Ascending aorta (tissue), 2 donors: ENCODE measurements around the gene ADCY6. TPM values are rescaled to one million over a fixed set of nuclear protein-coding genes. Genes with fewer than 3 reads are reported as not detected.

Source experiments
- DNase-seq, 2 donors: peaks; one replicate each; pipeline ENCODE4 v3.0.0-alpha.2; 2019; ENCODE audit warnings: low spot score in 2 of 2
- H3K27ac ChIP-seq, 2 donors: fragments of 200-600 bp; sonication (generic); one replicate each; pipeline ENCODE4 v1.5.1; 2016 to 2017; ENCODE audit warnings: mild to moderate bottlenecking in 1 of 2
- H3K27me3 ChIP-seq: fragments of 200-600 bp; sonication (generic); one replicate; pipeline ENCODE4 v1.5.1; 2017
- H3K36me3 ChIP-seq, 2 donors: fragments of 200-600 bp; sonication (generic); one replicate each; pipeline ENCODE4 v1.5.1; 2016
- H3K4me1 ChIP-seq, 2 donors: fragments of 200-600 bp; sonication (generic); one replicate each; pipeline ENCODE4 v1.5.1; 2016 to 2017; ENCODE audit warnings: mild to moderate bottlenecking in 1 of 2
- H3K4me3 ChIP-seq, 2 donors: fragments of 200-600 bp; sonication (generic); one replicate each; pipeline ENCODE4 v1.5.1; 2016 to 2017; ENCODE audit warnings: mild to moderate bottlenecking in 1 of 2
- H3K9me3 ChIP-seq, 2 donors: fragments of 200-600 bp; sonication (generic); one replicate each; pipeline ENCODE4 v1.5.1; 2016
- CTCF ChIP-seq, 3 experiments: fragments of 200-600 bp in 2 of 3; fragments of 450-650 bp in 1 of 3; sonication (generic) in 2 of 3; IDR thresholded peaks; one replicate each; pipeline ENCODE4 v1.5.1; 2016 to 2019; ENCODE audit warnings: antibody characterized with exemption in 3 of 3, mild to moderate bottlenecking in 1 of 3, moderate library complexity in 1 of 3
- intact Hi-C: fragments of 100-400 bp; cut with DNase I; formaldehyde crosslinking; loops from one replicate; pipeline ENCODE4 v1.15.1; 2023
- total RNA-seq: library from RNA; depleted of rRNA; stranded (reverse); fragments of >200 nt; gene quantifications from one replicate; pipeline ENCODE4 v1.1.0, GENCODE V29; 2016

Gene ADCY6
- total RNA-seq, 1 donor from 2014 or later: 65.0 TPM

GRCh38 chr12:48815126-48816110, 26.5 kb upstream of the ADCY6 start:
- Histone ChIP-seq H3K9me3 (no peaks in the 10 kb centered on the region), H3K4me3 (peak overlapping the region; percentile 81 to 92), H3K27ac (peak overlapping the region; percentile 91 to 92), H3K27me3 (no peaks in the 10 kb centered on the region), H3K4me1 (peaks cover 11 to 36% of the 10 kb centered on the region in 2 donors), H3K36me3 (no peaks in the 10 kb centered on the region)
- intact Hi-C loops: loop anchor here (2.0 kb wide), 1 partner anchor 37 kb away; the partner anchor contains the start of gene DDX23
- peak; percentile 33 to 87 for DNase-seq
- TF ChIP-seq CTCF (IDR thresholded peaks at IDR 0.05): no peak

GRCh38 chr12:48814262-48815125, 25.6 kb upstream of the ADCY6 start:
- H3K9me3 ChIP-seq: no peaks in the 10 kb centered on the region
- peak overlapping the region; percentile 81 to 92 for H3K4me3 ChIP-seq
- peaks cover 11 to 35% of the 10 kb centered on the region in 2 donors for H3K4me1 ChIP-seq
- intact Hi-C loops: loop anchor here (1.0 to 2.0 kb wide), 2 partner anchors 19 to 38 kb away; partner anchors contain the start of gene DDX23
- no peaks in the 10 kb centered on the region for H3K27me3 ChIP-seq
- peak; percentile 98 to 99 (median 99) for TF ChIP-seq CTCF (IDR thresholded peaks at IDR 0.05)
- DNase-seq: peak; percentile 36 to 92
- no peaks in the 10 kb centered on the region for H3K36me3 ChIP-seq
- H3K27ac ChIP-seq: peak overlapping the region; percentile 91 to 92

GRCh38 chr12:48813465-48814261, 24.8 kb upstream of the ADCY6 start:
- peak overlapping the region; percentile 81 to 92 for H3K4me3 ChIP-seq
- H3K36me3 ChIP-seq: no peaks in the 10 kb centered on the region
- no peak for TF ChIP-seq CTCF (IDR thresholded peaks at IDR 0.05)
- no peak for DNase-seq
- no peaks in the 10 kb centered on the region for H3K9me3 ChIP-seq
- peak overlapping the region; percentile 91 to 92 for H3K27ac ChIP-seq
- H3K4me1 ChIP-seq: peaks cover 11 to 29% of the 10 kb centered on the region in 2 donors
- no peaks in the 10 kb centered on the region for H3K27me3 ChIP-seq
- intact Hi-C loops: loop anchor here (1.0 to 2.0 kb wide), 2 partner anchors 18 to 39 kb away; partner anchors contain the start of gene DDX23

GRCh38 chr12:48812389-48812788, 23.5 kb upstream of the ADCY6 start:
- Histone ChIP-seq H3K9me3 (no peaks in the 10 kb centered on the region), H3K4me1 (peaks cover 9 to 22% of the 10 kb centered on the region in 2 donors), H3K27me3 (no peaks in the 10 kb centered on the region), H3K27ac (peak overlapping the region; percentile 18 to 27), H3K4me3 (no peak overlapping the region), H3K36me3 (no peaks in the 10 kb centered on the region)
- no peak for TF ChIP-seq CTCF (IDR thresholded peaks at IDR 0.05)
- no peak for DNase-seq
- intact Hi-C loops: no loop called here
